ENCODE data around the gene SARDH.

GRCh38 chr9:133632806-133633680 lies 105.1 kb downstream of the SARDH start:
- TF ChIP-seq, protein P1, sequence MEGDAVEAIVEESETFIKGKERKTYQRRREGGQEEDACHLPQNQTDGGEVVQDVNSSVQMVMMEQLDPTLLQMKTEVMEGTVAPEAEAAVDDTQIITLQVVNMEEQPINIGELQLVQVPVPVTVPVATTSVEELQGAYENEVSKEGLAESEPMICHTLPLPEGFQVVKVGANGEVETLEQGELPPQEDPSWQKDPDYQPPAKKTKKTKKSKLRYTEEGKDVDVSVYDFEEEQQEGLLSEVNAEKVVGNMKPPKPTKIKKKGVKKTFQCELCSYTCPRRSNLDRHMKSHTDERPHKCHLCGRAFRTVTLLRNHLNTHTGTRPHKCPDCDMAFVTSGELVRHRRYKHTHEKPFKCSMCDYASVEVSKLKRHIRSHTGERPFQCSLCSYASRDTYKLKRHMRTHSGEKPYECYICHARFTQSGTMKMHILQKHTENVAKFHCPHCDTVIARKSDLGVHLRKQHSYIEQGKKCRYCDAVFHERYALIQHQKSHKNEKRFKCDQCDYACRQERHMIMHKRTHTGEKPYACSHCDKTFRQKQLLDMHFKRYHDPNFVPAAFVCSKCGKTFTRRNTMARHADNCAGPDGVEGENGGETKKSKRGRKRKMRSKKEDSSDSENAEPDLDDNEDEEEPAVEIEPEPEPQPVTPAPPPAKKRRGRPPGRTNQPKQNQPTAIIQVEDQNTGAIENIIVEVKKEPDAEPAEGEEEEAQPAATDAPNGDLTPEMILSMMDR (IDR thresholded peaks at IDR 0.05), result no peak
- TF ChIP-seq POLR2A (IDR thresholded peaks at IDR 0.05), result no peak
- no peak for TF ChIP-seq EP300 (IDR thresholded peaks at IDR 0.05)
